ENCODE results near the gene GORASP2. TPM values are rescaled to one million over a fixed set of nuclear protein-coding genes. Genes with fewer than 3 reads are reported as not detected.

Gene GORASP2
- total RNA-seq, 1 donor, result 67.8 TPM

GRCh38 chr2:170991398-170992182 lies 62.5 kb downstream of the GORASP2 start:
- no peak overlapping the region for H3K4me3 ChIP-seq (ENCODE audit: low read depth, low read length)
- no peak for TF ChIP-seq CTCF (IDR thresholded peaks at IDR 0.05; ENCODE audit: insufficient read depth, low read depth, low read length)
- no peak for DNase-seq (ENCODE audit: low read depth)

- TF ChIP-seq CTCF (IDR thresholded peaks at IDR 0.05; ENCODE audit: insufficient read depth, low read depth, low read length), result peak; percentile 36
- H3K4me3 ChIP-seq (ENCODE audit: low read depth, low read length), result no peak overlapping the region
- DNase-seq (ENCODE audit: low read depth), result peak; percentile 84
Measured at GRCh38 chr2:170996316-170996715, 67.3 kb downstream of the GORASP2 start.

- DNase-seq (ENCODE audit: low read depth), result no peak
- TF ChIP-seq CTCF (IDR thresholded peaks at IDR 0.05; ENCODE audit: insufficient read depth, low read depth, low read length), result no peak
- H3K4me3 ChIP-seq (ENCODE audit: low read depth, low read length), result no peak overlapping the region
Measured at GRCh38 chr2:170997893-170998597, 69.0 kb downstream of the GORASP2 start.

DNA sequence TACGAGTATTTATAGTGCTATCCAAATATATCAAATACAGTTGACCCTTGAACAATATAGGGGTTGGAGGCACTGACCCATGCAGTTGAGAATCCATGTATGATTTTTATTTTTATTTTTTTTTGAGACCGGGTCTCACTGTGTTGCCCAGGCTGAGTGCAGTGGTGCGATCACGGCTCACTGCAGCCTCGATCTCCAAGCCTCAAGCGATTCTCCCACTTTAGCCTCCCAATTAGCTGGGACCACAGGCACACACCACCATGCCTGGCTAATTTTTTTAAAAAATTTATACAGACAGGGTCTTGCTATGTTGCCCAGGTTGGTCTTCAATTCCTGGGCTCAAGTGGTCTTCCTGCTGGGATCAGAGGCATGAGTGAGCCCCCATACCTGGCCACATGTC lies 70.6 kb downstream of the GORASP2 start:
- no peak overlapping the region for H3K4me3 ChIP-seq (ENCODE audit: low read depth, low read length)
- DNase-seq (ENCODE audit: low read depth), result no peak
- no peak for TF ChIP-seq CTCF (IDR thresholded peaks at IDR 0.05; ENCODE audit: insufficient read depth, low read depth, low read length)

DNA sequence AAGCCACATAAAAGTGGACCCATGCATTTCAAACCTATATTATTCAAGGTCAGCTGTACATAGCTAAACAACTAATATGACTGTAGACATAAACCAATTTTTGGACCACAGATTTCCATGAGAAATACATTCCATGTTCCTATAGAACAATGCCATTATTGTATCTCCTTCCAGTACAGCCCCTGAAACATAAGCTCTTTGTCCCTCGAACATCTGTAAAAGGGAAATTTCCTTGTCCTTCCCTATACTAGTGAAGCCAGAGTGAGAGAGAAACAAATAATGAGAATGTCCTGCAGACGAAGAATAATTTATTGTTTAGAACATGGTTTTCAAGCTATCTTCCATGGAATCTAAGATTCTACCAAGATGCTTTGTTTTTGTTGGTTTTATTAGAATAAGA lies 75.3 kb downstream of the GORASP2 start:
- no peak for TF ChIP-seq CTCF (IDR thresholded peaks at IDR 0.05; ENCODE audit: insufficient read depth, low read depth, low read length)
- no peak overlapping the region for H3K4me3 ChIP-seq (ENCODE audit: low read depth, low read length)
- DNase-seq (ENCODE audit: low read depth), result no peak

- DNase-seq (ENCODE audit: low read depth), result no peak
- no peak for TF ChIP-seq CTCF (IDR thresholded peaks at IDR 0.05; ENCODE audit: insufficient read depth, low read depth, low read length)
Measured at GRCh38 chr2:171004833-171005232, 75.8 kb downstream of the GORASP2 start.

More at GRCh38 chr2:171004833-171005232, 75.8 kb downstream of the GORASP2 start:
- no peak overlapping the region for H3K4me3 ChIP-seq (ENCODE audit: low read depth, low read length)

Measured in fibroblast of villous mesenchyme (primary cell).